Psoas muscle (tissue), 8 donors: ENCODE data around the gene DUOX2. TPM values are rescaled to one million over a fixed set of nuclear protein-coding genes. Genes with fewer than 3 reads are reported as not detected.
"Not testable (repeated sequence)": the region's sequence is repeated elsewhere in the genome, so short reads cannot be mapped to it uniquely, and the experiment has no call there.

Source experiments
- ATAC-seq, 4 donors: fragments of 200-7000 bp; cut with Tn5 transposase; one replicate each; pipeline ENCODE4 v1.9.1; 2020; ENCODE audit warnings: moderate library complexity in 3 of 4, mild to moderate bottlenecking in 2 of 4
- DNase-seq, 2 donors: peaks; one replicate each; pipeline ENCODE4 v3.0.0-alpha.2; 2020
- H3K27ac ChIP-seq: fragments of 200-600 bp; one replicate; pipeline ENCODE4 v1.8.0; 2022
- H3K27me3 ChIP-seq, 3 donors: fragments of 200-600 bp in 1 of 3; one replicate each; pipeline versions ENCODE4 v1.6.1 to v1.8.0; 2013 to 2022; ENCODE audit warnings: low read length in 2 of 3, mild to moderate bottlenecking in 2 of 3, moderate library complexity in 1 of 3; ENCODE audit not compliant: insufficient read depth in 3 of 3
- H3K36me3 ChIP-seq, 2 donors: fragments of 200-600 bp in 1 of 2; one replicate each; pipeline versions ENCODE4 v1.6.1 to v1.8.0; 2013 to 2022; ENCODE audit warnings: low read depth in 1 of 2, mild to moderate bottlenecking in 1 of 2, moderate library complexity in 1 of 2; ENCODE audit not compliant: insufficient read depth in 1 of 2
- H3K4me1 ChIP-seq: fragments of 200-600 bp; one replicate; pipeline ENCODE4 v1.8.0; 2022
- H3K4me3 ChIP-seq: fragments of 200-600 bp; one replicate; pipeline ENCODE4 v1.8.0; 2022; ENCODE audit warnings: mild to moderate bottlenecking
- H3K9me3 ChIP-seq: fragments of 200-600 bp; one replicate; pipeline ENCODE4 v1.8.0; 2022
- CTCF ChIP-seq: fragments of 200-600 bp; IDR thresholded peaks from one replicate; pipeline ENCODE4 v1.8.0; 2022; ENCODE audit warnings: antibody characterized with exemption
- WGBS, 3 donors: extraction: QIAGEN DNeasy Blood & Tissue Kit; methylation state at CpG; one replicate each; pipeline versions ENCODE4 v1.1.6 to v1.1.7; 2013; 5-methylcytosine and 5-hydroxymethylcytosine counted together
- intact Hi-C, 2 donors: fragments of 100-400 bp; cut with DNase I; formaldehyde crosslinking; loops; one replicate each; pipeline versions ENCODE4 v1.11.0 to v1.14.2; 2022
- polyA plus RNA-seq, 3 donors: library from polyadenylated mRNA; stranded (reverse); fragments of 200-250 nt; gene quantifications; one replicate each; pipeline ENCODE4 v1.2.3, GENCODE V29; 2013
- total RNA-seq, 4 donors: library from RNA; stranded (reverse); fragmentation: NEBNext Ultra II Directional in 2 of 4; extraction: Animal tissue kit (Norgen Biotek cat#: 25700) in 2 of 4; gene quantifications; one replicate each; pipeline versions ENCODE4 v1.2.1 to v1.2.4, GENCODE V29; 2021 to 2023
- donor health status: healthy with polysubstance abuse.
- donor health status: DM: no; HTN: no; CAD: no; lungs with moderate emphysema.
- donor health status: Bipolar disorder and iron deficiency.
- donor health status: healthy.
- donor health status: DM: yes; HTN: yes; CAD: no.
- donor health status: DM: no; HTN: no; CAD: no.
- donor health status: DM: no; HTN: no; CAD: no.
- donor health status: DM: yes; HTN: yes; CAD: no.

DUOX2 gene
- total and polyA plus RNA-seq, 7 donors = 0.01 to 0.73 (median 0.04) TPM; not detected in 2

GRCh38 chr15:45050587-45050986 lies 63.4 kb downstream of the DUOX2 start:
- no peak for ATAC-seq
- no peaks in the 10 kb centered on the region for H3K27me3 ChIP-seq
- H3K4me1 ChIP-seq = no peaks in the 10 kb centered on the region
- 97 to 100% (median 99%) methylated on average over 1 of the region's 1 CpG for WGBS, 3 donors
- intact Hi-C loops = no loop called here
- no peak for TF ChIP-seq CTCF
- DNase-seq = no peak
- no peak overlapping the region for H3K27ac ChIP-seq
- no peaks in the 10 kb centered on the region for H3K36me3 ChIP-seq
- no peak overlapping the region for H3K4me3 ChIP-seq
- no peaks in the 10 kb centered on the region for H3K9me3 ChIP-seq

- H3K36me3 ChIP-seq = no peaks in the 10 kb centered on the region
- DNase-seq = no peak
- H3K9me3 ChIP-seq = no peaks in the 10 kb centered on the region
- TF ChIP-seq CTCF = no peak
- H3K4me3 ChIP-seq = no peak overlapping the region
- no peak for ATAC-seq
- H3K27me3 ChIP-seq = no peaks in the 10 kb centered on the region
- H3K4me1 ChIP-seq = no peaks in the 10 kb centered on the region
- intact Hi-C loops = no loop called here
- no peak overlapping the region for H3K27ac ChIP-seq
- 92 to 96% (median 92%) methylated on average over 7 of the region's 7 CpGs for WGBS, 3 donors
These were observed 65.0 kb downstream of the DUOX2 start for GRCh38 chr15:45048794-45049631.

DNA sequence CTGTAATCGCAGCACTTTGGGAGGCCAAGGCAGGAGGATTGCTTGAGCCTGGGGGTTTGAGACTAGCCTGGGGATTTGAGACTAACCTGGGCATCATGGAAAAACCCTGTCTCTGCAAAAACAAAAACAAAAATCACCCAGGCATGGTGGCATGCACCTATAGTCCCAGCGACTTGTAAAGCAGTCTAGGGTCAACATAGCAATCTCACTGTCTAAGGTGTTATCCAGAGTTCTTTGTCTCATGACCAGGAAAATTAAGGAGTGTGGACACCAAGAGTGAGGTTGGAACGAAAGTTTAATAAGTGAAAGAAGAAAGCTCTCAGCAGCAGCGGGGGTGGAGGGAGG lies 65.6 kb downstream of the DUOX2 start:
- 95 to 98% (median 96%) methylated on average over 4 of the region's 4 CpGs for WGBS, 3 donors
- ATAC-seq = not testable (repeated sequence)

GRCh38 chr15:45044270-45044669 lies 69.7 kb downstream of the DUOX2 start:
- DNase-seq, ATAC-seq, intact Hi-C loops, H3K27me3 ChIP-seq, H3K4me1 ChIP-seq, H3K36me3 ChIP-seq, H3K9me3 ChIP-seq, H3K4me3 ChIP-seq, H3K27ac ChIP-seq: not testable (repeated sequence)
- 70 to 100% (median 100%) methylated on average over 1 of the region's 1 CpG for WGBS, 3 donors

More for the DNA sequence above, 65.6 kb downstream of the DUOX2 start:
- H3K9me3 ChIP-seq, H3K4me1 ChIP-seq, H3K27me3 ChIP-seq, H3K4me3 ChIP-seq, H3K36me3 ChIP-seq, intact Hi-C loops, DNase-seq, H3K27ac ChIP-seq: not testable (repeated sequence)

- H3K36me3 ChIP-seq, ATAC-seq, H3K27ac ChIP-seq, H3K4me1 ChIP-seq, H3K9me3 ChIP-seq, intact Hi-C loops, DNase-seq, H3K27me3 ChIP-seq, H3K4me3 ChIP-seq: not testable (repeated sequence)
- WGBS, 3 donors = 92 to 100% (median 100%) methylated on average over 1 to 2 of the region's 2 CpGs
These were observed 71.1 kb downstream of the DUOX2 start for GRCh38 chr15:45042859-45043258.

Other genes starting within 250 kb of the DUOX2 start
- not detected for gene TERB2, start 157.5 kb downstream of the DUOX2 start, total RNA-seq
- not detected for gene TERB2, start 157.5 kb downstream of the DUOX2 start, polyA plus RNA-seq
- gene SORD, start 91.0 kb downstream of the DUOX2 start, total RNA-seq = 1 to 10 TPM; 3.5 to 7.7 (median 5.7) TPM
- 1 to 10 TPM; 2.7 to 8.9 (median 2.7) TPM for gene SORD, start 91.0 kb downstream of the DUOX2 start, polyA plus RNA-seq
- not detected for gene DUOXA2, start 154 bp upstream of the DUOX2 start, total RNA-seq
- gene DUOXA2, start 154 bp upstream of the DUOX2 start, polyA plus RNA-seq = under 1 TPM in 1 of 3 donors, not detected in 2; 0.11 TPM
- gene DUOXA1, start 15.7 kb upstream of the DUOX2 start, total RNA-seq = under 1 TPM in 2 of 4 donors, not detected in 2; 0.44 to 0.56 TPM
- under 1 TPM in 2 of 3 donors, not detected in 1; 0.04 to 0.05 TPM for gene DUOXA1, start 15.7 kb upstream of the DUOX2 start, polyA plus RNA-seq
- gene DUOX1, start 15.8 kb upstream of the DUOX2 start, total RNA-seq = under 1 TPM; 0.46 to 0.94 (median 0.59) TPM
- gene DUOX1, start 15.8 kb upstream of the DUOX2 start, polyA plus RNA-seq = under 1 TPM; 0.03 to 0.18 (median 0.17) TPM
- gene SHF, start 73.8 kb upstream of the DUOX2 start, total RNA-seq = 1 to 10 TPM; 1.4 to 4.0 (median 2.1) TPM
- 1 to 10 TPM in 2 of 3 donors, under 1 TPM in 1; 0.73 to 2.0 (median 1.7) TPM for gene SHF, start 73.8 kb upstream of the DUOX2 start, polyA plus RNA-seq
- gene SLC28A2, start 138.1 kb upstream of the DUOX2 start, total RNA-seq = not detected
- gene SLC28A2, start 138.1 kb upstream of the DUOX2 start, polyA plus RNA-seq = under 1 TPM in 1 of 3 donors, not detected in 2; 0.01 TPM